HG03521 (cell line): Measurements from ENCODE around the gene ARMH1.
"Not testable (repeated sequence)": the region's sequence is repeated elsewhere in the genome, so short reads cannot be mapped to it uniquely, and the experiment has no call there.

ENCODE experiments used
- ATAC-seq: cut with Tn5 transposase; IDR thresholded peaks from one replicate; pipeline ENCODE4 v1.9.1; 2021; ENCODE audit warnings: mild to moderate bottlenecking, moderate library complexity; ENCODE audit not compliant: unreplicated experiment

The ARMH1 gene

DNA sequence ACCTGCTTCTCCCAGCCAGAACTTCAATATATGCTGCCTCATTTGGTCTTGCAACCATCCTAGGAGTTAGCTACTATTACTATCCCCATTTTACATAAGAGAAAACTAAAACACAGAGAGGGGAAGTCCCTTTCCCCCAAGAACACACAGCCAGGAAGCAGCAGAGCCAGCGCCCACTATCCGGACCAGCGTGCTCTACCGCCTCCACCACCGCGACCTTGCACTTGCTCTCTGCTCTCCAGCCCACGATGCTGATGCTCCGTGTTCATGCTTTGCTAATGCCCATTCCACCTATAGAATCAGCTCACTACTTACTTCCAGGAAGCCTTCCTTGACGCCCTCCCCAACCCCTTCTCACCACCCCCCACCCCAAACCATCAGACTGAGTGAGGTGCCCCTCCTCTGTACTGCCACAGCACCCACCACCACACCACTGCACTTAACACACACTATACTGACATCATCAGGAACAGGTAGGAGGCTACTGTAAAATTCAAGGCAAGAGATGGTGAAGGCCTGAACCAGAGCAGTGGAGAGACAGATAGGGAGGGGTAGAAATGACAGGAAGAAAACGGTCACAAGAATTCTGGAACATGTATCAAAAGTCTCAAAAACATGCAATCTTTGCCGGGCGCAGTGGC is 9.7 kb upstream of the ARMH1 start:
- ATAC-seq = no peak

DNA sequence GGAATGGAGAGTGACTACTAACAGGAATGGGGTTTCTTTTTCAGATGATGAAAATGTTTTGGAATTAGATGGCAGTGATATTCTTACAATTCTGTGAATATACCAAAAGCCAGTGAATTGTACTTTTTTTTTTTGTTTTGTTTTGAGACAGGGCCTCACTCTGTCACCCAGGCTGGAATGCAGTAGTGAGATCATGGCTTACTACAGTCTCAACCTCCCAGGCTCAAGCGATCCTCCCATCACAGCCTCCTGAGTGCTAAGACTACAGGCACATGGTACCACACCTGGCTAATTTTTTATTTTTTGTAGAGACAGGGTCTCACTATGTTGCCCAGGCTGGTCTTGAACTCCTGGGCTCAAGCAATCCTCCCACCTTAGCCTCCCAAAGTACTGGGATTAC is 7.8 kb upstream of the ARMH1 start:
- ATAC-seq = not testable (repeated sequence)

GRCh38 chr1:44670751-44671640 is 3.5 kb upstream of the ARMH1 start:
- no peak for ATAC-seq

DNA sequence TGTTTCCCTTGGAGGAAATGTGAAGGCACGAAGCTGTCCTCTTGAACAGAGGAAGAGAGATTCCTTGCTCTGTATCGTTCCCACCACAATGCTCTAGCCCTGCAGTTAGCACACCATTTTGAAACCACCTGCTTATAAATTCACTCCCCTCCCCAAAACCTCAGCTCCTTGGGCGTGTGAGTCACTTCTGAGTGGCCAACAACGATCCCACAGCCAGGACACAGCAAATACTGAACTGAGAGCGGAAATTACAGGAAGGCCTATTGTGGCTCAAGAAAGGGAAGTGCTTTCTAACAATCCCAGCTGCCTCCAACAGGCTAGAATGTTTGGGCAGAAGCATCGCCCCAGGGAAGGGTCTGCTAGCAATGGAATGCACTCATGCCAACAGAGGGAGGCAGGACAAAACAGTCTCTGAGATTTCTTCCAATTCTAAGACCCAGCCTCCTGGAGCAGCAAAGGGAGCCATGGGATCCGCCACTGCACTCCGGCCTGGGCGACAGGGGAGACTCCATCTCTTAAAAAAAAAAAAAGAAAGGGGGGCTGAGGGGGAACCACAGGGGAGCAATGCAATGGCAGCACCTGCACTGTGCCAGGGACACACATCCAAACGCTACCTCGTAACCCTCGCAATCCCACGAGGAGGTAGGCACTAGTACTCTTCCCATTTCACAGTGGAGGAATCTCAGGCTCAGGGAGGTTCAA is 2.1 kb upstream of the ARMH1 start:
- no peak for ATAC-seq

DNA sequence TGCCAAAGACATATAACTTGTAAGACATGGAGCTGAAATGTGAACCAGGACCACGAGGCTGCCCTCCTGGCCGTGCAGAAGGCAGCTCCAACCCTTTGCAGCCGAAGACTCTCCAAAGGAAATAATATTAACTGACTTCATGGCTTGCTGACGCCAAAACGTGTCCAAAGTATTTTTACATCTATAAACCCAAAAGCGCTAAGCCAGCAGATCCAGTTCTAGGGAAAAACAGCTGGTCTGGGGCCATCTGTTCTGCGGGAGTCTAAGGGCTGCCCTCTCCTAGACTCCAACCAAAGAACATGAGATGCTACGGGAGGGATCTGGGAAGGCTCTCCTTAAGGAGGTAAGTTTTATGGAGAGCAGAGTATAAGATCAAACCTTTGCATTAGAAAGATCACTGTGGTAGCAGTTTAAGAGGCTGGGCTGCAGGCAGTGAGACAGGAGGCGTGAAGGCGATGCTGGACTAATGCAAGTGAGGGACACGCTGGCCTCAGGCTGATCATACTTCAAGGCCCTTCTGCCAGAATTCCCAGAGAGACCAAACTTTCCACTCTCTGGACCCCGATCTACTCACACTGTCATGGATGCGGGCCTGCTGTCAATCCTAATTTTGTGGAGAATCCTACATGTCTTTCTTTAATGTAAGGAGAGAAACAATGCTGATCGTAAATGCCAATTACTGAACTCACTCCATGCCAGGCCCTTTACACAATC is 1.4 kb upstream of the ARMH1 start:
- no peak for ATAC-seq

DNA sequence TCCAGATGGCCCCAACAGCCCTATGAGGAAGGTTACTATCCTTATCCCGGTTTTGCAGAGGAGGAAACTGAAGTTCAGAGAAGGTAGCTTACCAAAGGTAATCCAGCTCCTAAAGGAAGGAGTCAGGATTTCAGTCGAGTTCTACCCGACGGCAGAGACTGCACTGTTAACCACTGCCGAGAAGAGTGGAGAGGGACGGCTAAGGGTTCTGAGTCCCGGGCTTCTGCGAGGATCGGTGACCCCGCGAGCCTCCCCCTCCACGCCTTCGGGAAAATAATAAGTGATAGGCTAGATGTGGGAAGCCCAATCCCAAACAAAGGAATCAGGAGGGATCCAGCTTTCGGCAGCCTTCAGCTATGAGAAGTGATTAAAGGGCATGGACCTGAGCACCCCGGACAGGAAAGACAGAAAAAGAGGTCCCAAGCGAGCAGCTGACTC is 820 bp upstream of the ARMH1 start:
- ATAC-seq = peak; percentile 1

GRCh38 chr1:44675186-44675585 is 672 bp downstream of the ARMH1 start:
- no peak for ATAC-seq

GRCh38 chr1:44676484-44677200 is 2.1 kb downstream of the ARMH1 start:
- ATAC-seq = no peak

DNA sequence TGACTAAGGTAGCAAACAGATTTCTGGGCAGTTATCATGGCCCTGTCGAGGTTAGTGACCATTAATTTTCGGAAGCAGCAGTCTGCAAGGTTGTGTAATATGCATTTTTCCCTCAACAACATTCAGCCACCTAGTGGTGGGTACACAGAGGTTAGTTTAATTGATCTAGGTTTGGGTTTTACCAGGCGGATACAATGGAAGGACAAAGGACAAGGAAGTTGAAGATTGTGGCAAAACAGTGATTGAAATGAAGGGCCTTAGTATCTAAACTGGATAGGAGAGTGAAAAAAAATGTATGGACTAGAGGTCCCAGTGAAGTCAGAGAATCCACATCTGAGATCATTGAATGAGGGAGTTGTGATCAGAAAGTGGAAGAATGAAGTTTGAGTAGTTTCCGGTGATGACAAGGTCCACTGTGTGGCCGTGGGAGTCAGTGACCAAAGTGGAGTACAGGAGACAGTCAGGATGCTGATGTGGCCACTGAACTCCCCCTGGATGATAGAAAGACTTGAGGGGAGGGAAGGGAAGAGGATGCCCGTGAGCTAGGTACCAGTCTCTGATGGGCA is 2.8 kb downstream of the ARMH1 start:
- no peak for ATAC-seq

DNA sequence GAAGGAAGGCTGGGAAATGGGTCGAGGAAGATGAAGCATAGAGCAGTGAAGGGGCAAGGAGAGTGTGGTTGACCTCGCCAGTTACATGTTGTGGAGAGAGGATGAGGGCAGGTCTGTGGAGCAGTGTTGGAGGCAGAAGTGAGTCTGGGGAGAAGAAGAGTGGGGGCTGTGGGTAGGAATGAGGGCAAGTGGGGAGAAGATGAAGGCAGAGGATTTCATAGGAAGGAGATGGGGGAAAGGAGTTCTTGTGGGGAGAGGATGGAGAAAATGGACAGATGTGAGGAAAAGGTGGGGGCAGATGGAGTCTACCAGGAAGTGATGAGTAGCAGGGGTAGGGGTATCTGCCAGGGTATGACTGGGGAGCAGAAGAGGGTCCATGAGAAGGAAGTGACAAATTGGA is 3.6 kb downstream of the ARMH1 start:
- no peak for ATAC-seq

GRCh38 chr1:44678626-44679025 is 4.1 kb downstream of the ARMH1 start:
- no peak for ATAC-seq

GRCh38 chr1:44679468-44679867 is 5.0 kb downstream of the ARMH1 start:
- ATAC-seq = no peak

DNA sequence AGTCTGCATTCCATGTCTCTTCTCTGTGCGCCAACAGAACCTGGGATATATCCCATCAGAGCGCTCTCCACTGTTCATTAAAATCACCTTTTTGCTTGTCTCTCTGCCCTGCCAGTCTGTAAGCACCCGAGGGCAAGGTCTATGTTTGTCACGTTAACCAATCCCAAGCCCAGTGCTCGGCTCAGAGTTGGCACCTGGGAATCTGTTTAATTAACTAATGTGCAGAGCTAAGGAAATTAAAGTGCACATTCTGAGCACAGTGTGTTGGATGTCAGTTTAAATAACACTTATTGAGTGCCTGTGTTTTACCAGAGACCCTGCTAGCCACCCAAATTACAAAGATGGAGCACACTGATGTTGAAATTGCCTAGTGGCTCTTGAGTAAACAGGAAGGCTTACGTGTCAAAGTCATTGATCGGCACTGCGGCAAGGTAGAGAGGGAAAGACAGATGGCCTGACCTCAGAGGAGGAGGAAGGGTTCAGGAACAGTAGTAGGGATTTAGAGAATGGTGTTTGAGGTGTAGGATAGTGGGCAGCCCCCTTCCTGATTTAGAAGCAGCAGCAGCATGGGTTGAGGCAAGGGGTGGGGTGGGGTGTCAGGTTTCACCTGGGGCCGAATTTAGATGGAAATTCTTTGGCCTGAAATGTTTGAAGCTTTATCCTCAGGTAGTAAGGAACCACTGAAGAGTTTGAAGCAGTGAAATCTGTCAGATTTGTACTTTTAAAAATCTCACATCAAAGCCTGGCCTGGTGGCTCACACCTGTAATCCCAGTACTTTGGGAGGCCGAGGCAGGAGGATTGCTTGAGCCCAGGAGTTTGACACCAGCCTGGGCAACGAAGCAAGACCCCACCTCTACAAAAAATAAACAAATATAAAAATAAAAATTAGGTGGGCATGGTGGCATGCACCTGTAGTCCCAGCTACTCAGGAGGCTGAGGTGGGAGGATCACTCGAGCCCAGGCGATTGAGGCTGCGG is 7.7 kb downstream of the ARMH1 start:
- ATAC-seq = no peak

GRCh38 chr1:44682883-44683265 is 8.4 kb downstream of the ARMH1 start:
- ATAC-seq = no peak

DNA sequence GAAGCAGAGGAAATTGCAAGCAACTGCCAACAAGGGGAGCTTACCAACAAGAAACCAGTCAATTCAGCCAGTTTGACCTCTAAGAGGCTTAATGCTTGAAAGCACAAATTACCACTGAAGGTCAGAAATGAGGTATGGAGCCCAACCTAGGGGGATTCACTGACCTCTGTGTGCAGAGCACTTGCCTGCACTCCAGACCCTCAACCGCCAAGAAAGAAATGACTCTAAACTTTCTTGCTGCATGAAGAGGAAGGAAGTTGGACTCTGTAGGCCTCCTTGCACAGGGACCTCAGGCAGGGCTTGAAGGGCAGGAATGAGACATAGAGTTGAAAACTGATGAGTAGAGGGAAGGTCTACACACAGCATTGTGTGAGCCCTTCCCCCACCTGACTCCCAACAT is 10.0 kb downstream of the ARMH1 start:
- ATAC-seq = peak; percentile 54

DNA sequence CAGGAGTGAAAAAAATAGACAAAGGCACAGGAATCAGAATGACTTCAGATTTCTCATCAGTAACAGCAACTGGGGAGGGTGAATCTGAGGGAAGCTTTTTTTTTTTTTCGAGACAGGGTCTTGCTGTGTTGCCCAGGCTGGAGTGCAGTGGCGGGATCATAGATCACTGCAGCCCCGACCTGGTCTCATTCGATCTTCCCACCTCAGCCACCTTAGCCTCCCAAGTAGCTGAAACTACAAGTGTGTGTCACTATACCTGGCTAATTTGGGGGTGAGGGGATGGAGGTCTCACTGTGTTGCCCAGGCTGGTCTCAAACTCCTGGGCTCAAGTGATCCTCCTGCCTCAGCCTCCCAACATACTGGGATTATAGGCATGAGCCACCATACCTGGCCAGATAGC is 10.7 kb downstream of the ARMH1 start:
- no peak for ATAC-seq

GRCh38 chr1:44685881-44686280 is 11.4 kb downstream of the ARMH1 start:
- ATAC-seq = no peak

GRCh38 chr1:44688760-44689446 is 14.4 kb downstream of the ARMH1 start:
- no peak for ATAC-seq

GRCh38 chr1:44689447-44689765 is 14.9 kb downstream of the ARMH1 start:
- ATAC-seq = no peak
